K562 (cell line): ENCODE measurements around the gene MRPL40. TPM values are rescaled to one million over a fixed set of nuclear protein-coding genes. Genes with fewer than 3 reads are reported as not detected.
A peak's percentile ranks its signal among the peaks of the same experiment; 100 is the strongest.

Experiments
- ASH1L ChIP-seq: fragments of 450-650 bp; IDR thresholded peaks from 2 replicates; pipeline ENCODE4 v1.6.1; 2018; ENCODE audit warnings: borderline replicate concordance, mild to moderate bottlenecking, low read depth; ENCODE audit not compliant: partially characterized antibody
- JUNB ChIP-seq: fragments of 450-650 bp; formaldehyde crosslinking; conservative IDR thresholded peaks from 2 replicates; pipeline ENCODE4 v1.4.0; 2020; ENCODE audit warnings: mild to moderate bottlenecking
- NBN ChIP-seq: fragments of 450-650 bp; IDR thresholded peaks from 2 replicates; pipeline ENCODE4 v1.6.1; 2016; ENCODE audit warnings: low read depth, mild to moderate bottlenecking
- NEUROD1 ChIP-seq: fragments of 150-350 bp; IDR thresholded peaks from 2 replicates; pipeline ENCODE4 v1.6.1; 2014; ENCODE audit warnings: borderline replicate concordance, low read length, low read depth; ENCODE audit not compliant: partially characterized antibody
- PYGO2 ChIP-seq: fragments of 450-650 bp; IDR thresholded peaks from 2 replicates; pipeline ENCODE4 v1.6.1; 2016; ENCODE audit warnings: mild to moderate bottlenecking, missing genetic modification characterization, moderate library complexity, missing compliant biosample characterization
- RBM15 ChIP-seq: fragments of 200-400 bp; formaldehyde crosslinking; IDR thresholded peaks from 2 replicates; pipeline ENCODE4 v1.6.1; 2018; ENCODE audit warnings: mild to moderate bottlenecking, low read length, moderate library complexity; ENCODE audit not compliant: insufficient read depth
- SETDB1 ChIP-seq: IDR thresholded peaks from one replicate; pipeline ENCODE4 v1.6.1; 2012; ENCODE audit warnings: low read length, control low read depth, inconsistent platforms
- SP1 ChIP-seq: sonication (generic); formaldehyde crosslinking; IDR thresholded peaks from 2 replicates; pipeline ENCODE4 v1.8.1; 2022; ENCODE audit warnings: mild to moderate bottlenecking, missing genetic modification reagents
- SUPT5H ChIP-seq: fragments of 450-650 bp; IDR thresholded peaks from 2 replicates; pipeline ENCODE4 v1.6.1; 2016
- THRAP3 ChIP-seq: fragments of 450-650 bp; IDR thresholded peaks from 2 replicates; pipeline ENCODE4 v1.6.1; 2016; ENCODE audit warnings: mild to moderate bottlenecking, inconsistent platforms, borderline replicate concordance
- U2AF2 ChIP-seq: fragments of 200-400 bp; formaldehyde crosslinking; optimal IDR thresholded peaks from 2 replicates; pipeline ENCODE3; 2017; ENCODE audit warnings: low read depth, mild to moderate bottlenecking, low read length
- ZFP1 ChIP-seq: fragments of 450-650 bp; formaldehyde crosslinking; IDR thresholded peaks from 2 replicates; pipeline ENCODE4 v1.4.0; 2020; ENCODE audit warnings: mild to moderate bottlenecking, mixed read lengths
- ZNF12 ChIP-seq: sonication (generic); formaldehyde crosslinking; IDR thresholded peaks from 2 replicates; pipeline ENCODE4 v1.4.0; 2020; ENCODE audit warnings: mild to moderate bottlenecking, missing genetic modification reagents
- ZNF133 ChIP-seq: fragments of 250-450 bp; sonication (Bioruptor Pico); IDR thresholded peaks from 2 replicates; pipeline ENCODE4 v1.4.0; 2020; ENCODE audit warnings: mild to moderate bottlenecking
- ZNF140 ChIP-seq: fragments of 250-450 bp; sonication (Bioruptor Pico); IDR thresholded peaks from 2 replicates; pipeline ENCODE4 v1.8.0; 2021; ENCODE audit warnings: moderate library complexity, mild to moderate bottlenecking, inconsistent platforms
- ZNF212 ChIP-seq: fragments of 450-650 bp; formaldehyde crosslinking; IDR thresholded peaks from 2 replicates; pipeline ENCODE4 v1.4.0; 2020; ENCODE audit warnings: mild to moderate bottlenecking
- ZNF695 ChIP-seq: fragments of 450-650 bp; formaldehyde crosslinking; IDR thresholded peaks from 2 replicates; pipeline ENCODE4 v1.4.0; 2020; ENCODE audit warnings: mild to moderate bottlenecking, moderate library complexity
- ZNF785 ChIP-seq: fragments of 250-450 bp; sonication (Bioruptor Pico); IDR thresholded peaks from 2 replicates; pipeline ENCODE4 v1.4.0; 2020; ENCODE audit warnings: mild to moderate bottlenecking
- polyA plus RNA-seq, 8 experiments: library from polyadenylated mRNA; depleted of rRNA in 4 of 8; stranded (reverse) in 5 of 8; unstranded in 3 of 8; fragments of >200 nt; fragmentation: Nextera tagmentation in 2 of 8; fragmentation: Illumina TruSeq in 1 of 8; extraction: Ambion mirVana in 2 of 8; extraction: Trizol in 1 of 8; gene quantifications; 2 replicates each; pipeline versions ENCODE4 v1.2.1 to v1.2.3, GENCODE V29; 2011 to 2014; ENCODE audit warnings: inconsistent platforms in 1 of 8, missing spikeins in 1 of 8
- total RNA-seq, 7 experiments: library from RNA; depleted of rRNA in 6 of 7; stranded (reverse); fragments of >200 nt in 6 of 7; fragmentation: Illumina TruSeq in 2 of 7; extraction: Trizol in 2 of 7; gene quantifications; 2 replicates each; pipeline versions ENCODE4 v1.2.1 to v1.2.3, GENCODE V29; 2011 to 2021; ENCODE audit warnings: low replicate concordance in 1 of 7
- TF ChIP-seq, protein P1 (sequence below): fragments of 450-650 bp; conservative IDR thresholded peaks from 2 replicates; pipeline ENCODE4 v1.6.1; 2016; ENCODE audit warnings: missing genetic modification characterization, low read depth, mild to moderate bottlenecking, missing compliant biosample characterization, moderate library complexity
- TF ChIP-seq, protein P2 (sequence below): sonication (generic); IDR thresholded peaks from 2 replicates; pipeline ENCODE4 v1.6.1; 2016
- TF ChIP-seq, protein P3 (sequence below), 2 experiments: fragments of 450-650 bp in 1 of 2; sonication (generic) in 1 of 2; formaldehyde crosslinking in 1 of 2; IDR thresholded peaks in 1 of 2; conservative IDR thresholded peaks in 1 of 2; 2 replicates each; pipeline versions ENCODE4 v1.6.1 to v1.8.1; 2016 to 2023; ENCODE audit warnings: mild to moderate bottlenecking in 2 of 2, moderate library complexity in 2 of 2, inconsistent platforms in 1 of 2, missing genetic modification reagents in 1 of 2
- TF ChIP-seq, protein P4 (sequence below): sonication (generic); formaldehyde crosslinking; IDR thresholded peaks from 2 replicates; pipeline ENCODE4 v1.8.0; 2022; ENCODE audit warnings: missing genetic modification reagents, mild to moderate bottlenecking, borderline replicate concordance

Gene MRPL40
- total and polyA plus RNA-seq, 9 of the 15 experiments (the other 6 are each of a cell fraction or from before 2014, with no cell fraction given), result 132 to 652 (median 208) TPM

DNA sequence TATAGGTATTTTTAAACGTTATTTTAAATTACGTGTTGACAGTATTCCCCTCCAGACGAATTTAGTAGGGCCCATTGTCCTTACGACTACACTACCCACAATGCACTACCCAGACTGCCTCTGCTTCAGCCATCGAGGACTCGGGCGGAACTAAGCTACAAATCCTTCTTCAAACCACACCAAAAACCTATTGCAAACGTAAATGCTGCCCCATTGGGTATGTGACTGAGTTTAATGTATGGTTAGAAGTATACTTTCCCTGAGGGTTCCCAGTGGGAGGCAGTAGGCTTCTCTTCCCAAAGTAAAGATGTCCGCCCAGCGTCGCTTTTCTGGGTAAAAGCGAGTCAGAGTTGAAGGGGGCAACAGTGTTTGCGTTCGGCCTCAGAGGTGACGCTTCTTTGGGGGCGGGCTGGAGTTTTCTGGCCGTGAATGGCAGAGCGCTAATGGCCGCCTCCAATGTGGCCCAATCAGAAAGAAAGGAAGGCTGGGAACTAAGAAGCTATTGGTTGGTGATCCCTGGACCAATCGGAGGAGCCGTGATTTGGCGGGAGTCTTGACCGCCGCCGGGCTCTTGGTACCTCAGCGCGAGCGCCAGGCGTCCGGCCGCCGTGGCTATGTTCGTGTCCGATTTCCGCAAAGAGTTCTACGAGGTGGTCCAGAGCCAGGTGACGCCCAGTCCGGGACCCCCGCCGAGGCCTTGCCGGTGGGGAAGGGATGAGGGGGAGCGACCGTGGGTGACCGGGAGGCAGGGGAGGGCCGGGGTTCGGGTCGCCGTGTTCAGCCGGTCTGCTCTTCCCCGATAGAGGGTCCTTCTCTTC is 47.2 kb downstream of the MRPL40 start, which contains the start of gene CDC45 (continued):
- TF ChIP-seq ZNF695 (CRISPR knock-in tag) (peak; percentile 91), U2AF2 (no peak), NBN (no peak), ZNF12 (CRISPR knock-in tag) (no peak), RBM15 (no peak), JUNB (CRISPR knock-in tag) (peak; percentile 52; the same call in 1 of the 2 replicates), ZFP1 (no peak; the same call in 1 of the 2 replicates), SP1 (no peak), ZNF785 (no peak), SUPT5H (no peak), THRAP3 (no peak), ASH1L (no peak), PYGO2 (tag) (peak; percentile 94), ZNF133 (CRISPR knock-in tag) (peak; percentile 52; the same call in 1 of the 2 replicates), NEUROD1 (no peak), ZNF140 (CRISPR knock-in tag) (0 out of 2 replicates have a peak, but pooled peaks have one; percentile 77), ZNF212 (CRISPR knock-in tag) (peak; percentile 89; the same call in 1 of the 2 replicates), SETDB1 (peak; percentile 71)
- TF ChIP-seq, protein P1, sequence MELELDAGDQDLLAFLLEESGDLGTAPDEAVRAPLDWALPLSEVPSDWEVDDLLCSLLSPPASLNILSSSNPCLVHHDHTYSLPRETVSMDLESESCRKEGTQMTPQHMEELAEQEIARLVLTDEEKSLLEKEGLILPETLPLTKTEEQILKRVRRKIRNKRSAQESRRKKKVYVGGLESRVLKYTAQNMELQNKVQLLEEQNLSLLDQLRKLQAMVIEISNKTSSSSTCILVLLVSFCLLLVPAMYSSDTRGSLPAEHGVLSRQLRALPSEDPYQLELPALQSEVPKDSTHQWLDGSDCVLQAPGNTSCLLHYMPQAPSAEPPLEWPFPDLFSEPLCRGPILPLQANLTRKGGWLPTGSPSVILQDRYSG, result no peak
- TF ChIP-seq, protein P2, sequence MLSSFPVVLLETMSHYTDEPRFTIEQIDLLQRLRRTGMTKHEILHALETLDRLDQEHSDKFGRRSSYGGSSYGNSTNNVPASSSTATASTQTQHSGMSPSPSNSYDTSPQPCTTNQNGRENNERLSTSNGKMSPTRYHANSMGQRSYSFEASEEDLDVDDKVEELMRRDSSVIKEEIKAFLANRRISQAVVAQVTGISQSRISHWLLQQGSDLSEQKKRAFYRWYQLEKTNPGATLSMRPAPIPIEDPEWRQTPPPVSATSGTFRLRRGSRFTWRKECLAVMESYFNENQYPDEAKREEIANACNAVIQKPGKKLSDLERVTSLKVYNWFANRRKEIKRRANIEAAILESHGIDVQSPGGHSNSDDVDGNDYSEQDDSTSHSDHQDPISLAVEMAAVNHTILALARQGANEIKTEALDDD, result no peak
- TF ChIP-seq, protein P3, sequence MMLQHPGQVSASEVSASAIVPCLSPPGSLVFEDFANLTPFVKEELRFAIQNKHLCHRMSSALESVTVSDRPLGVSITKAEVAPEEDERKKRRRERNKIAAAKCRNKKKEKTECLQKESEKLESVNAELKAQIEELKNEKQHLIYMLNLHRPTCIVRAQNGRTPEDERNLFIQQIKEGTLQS (IDR thresholded peaks at IDR 0.05), result no peak
- TF ChIP-seq, protein P3 (CRISPR knock-in tag; conservative IDR thresholded peaks at IDR 0.05), result peak; percentile 93
- TF ChIP-seq, protein P4, sequence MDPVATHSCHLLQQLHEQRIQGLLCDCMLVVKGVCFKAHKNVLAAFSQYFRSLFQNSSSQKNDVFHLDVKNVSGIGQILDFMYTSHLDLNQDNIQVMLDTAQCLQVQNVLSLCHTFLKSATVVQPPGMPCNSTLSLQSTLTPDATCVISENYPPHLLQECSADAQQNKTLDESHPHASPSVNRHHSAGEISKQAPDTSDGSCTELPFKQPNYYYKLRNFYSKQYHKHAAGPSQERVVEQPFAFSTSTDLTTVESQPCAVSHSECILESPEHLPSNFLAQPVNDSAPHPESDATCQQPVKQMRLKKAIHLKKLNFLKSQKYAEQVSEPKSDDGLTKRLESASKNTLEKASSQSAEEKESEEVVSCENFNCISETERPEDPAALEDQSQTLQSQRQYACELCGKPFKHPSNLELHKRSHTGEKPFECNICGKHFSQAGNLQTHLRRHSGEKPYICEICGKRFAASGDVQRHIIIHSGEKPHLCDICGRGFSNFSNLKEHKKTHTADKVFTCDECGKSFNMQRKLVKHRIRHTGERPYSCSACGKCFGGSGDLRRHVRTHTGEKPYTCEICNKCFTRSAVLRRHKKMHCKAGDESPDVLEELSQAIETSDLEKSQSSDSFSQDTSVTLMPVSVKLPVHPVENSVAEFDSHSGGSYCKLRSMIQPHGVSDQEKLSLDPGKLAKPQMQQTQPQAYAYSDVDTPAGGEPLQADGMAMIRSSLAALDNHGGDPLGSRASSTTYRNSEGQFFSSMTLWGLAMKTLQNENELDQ (CRISPR knock-in tag), result no peak
